ENCODE results near the gene ZNF273.
"Not testable (repeated sequence)": the region's sequence is repeated elsewhere in the genome, so short reads cannot be mapped to it uniquely, and the experiment has no call there.

The ZNF273 gene

DNA sequence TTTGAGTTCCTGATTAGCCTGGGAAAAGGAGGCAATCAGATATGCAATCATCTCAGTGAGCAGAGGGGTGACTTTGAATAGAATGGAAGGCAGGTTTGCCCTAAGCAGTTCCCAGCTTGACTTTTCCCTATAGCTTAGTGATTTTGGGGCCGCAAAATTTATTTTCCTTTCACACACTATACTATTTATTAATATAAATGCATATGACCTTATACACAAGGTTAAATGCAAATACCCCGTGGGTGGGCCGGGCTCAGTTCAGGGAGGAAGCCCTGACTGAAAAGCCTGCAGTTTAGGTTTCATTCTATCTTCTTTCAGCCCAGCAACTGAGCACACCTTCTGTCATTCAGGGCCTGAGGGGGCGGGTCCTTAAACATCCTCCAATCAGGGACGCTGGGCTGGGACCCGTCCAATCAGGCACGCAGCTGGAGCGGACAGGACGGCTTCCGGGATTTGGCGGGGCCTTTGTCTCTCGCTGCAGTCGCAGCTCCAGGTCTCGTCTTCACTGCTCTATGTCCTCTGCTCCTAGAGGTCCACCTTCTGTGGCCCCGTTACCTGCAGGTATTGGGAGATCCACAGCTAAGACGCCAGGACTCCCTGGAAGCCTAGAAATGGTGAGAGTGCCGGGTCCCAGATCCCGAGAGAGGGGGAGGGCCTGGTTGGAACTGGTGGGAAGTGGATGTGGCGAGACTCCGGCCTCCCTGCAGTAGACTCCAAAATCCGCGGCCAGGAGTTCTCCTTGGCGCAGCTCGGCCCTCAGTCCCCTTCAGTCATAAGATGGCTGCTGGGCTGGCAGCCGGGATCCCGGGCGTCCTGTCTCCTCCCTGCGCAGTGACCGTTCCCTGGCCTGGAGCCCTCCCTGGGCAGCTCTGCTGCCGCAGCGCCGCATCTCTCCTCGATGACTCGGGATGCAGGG is at the start of gene ZNF273:
TSS of gene ZNF273 (plus strand) at position 468 of the 916 bp plus-strand sequence. CDS start at position 513, 45 bp downstream.
- DNase-seq: peak; percentile 60

DNA sequence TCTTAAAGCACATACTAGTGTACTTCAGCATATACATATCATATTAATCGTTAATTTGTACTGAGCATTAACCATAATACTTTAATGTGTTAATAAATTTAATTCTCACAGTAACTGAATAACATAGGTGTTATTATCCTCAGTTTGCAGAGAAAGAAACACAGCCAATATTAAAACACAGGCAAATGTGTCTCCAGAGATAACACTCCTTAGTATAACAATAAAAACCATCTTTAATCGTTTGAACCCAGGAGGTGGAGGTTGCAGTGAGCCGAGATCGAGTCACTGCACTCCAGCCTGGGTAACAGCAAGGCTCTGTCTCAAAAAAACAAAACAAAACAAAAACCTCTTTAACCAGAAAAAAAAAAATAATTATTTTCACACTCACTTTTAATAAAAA is 49.4 kb upstream of the ZNF273 start:
- DNase-seq: no peak

DNA sequence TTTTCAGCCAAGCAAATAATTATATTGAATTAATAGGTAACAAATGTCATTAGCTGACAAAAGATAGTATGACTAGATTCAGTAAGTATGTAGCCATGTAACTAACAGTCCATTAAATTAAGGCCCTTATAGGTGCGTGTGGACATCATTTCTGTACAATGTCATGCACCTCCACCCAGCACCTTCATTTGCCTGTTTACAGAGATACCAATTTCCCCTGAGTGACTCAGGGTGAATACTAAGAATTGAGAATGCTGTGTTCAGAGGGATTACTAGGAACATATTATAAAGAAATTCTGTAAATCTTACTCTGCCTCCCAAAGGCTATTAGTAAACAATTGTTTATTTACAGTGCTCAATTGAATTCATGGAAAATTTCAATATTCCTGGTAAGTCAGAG is 48.1 kb upstream of the ZNF273 start:
- DNase-seq: no peak

DNA sequence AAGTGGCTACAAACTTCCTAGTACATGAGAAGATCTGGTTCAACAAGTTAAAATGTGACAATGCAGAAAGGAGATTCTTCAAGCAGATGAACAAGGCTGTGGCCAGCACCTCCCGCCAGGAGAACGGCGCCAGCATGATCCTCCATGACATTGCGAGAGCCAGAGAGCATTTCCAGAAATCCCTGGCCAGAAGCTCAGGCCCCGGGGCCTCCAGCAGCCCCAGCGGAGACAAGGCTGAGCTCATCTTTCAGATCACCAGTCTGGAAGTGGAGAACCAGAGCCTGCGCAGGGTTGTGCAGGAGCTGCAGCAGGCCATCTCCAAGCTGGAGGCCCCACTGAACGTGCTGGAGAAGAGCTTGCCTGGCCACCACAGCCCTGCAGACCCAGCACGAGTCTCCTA is 40.1 kb upstream of the ZNF273 start:
- no peak for DNase-seq

DNA sequence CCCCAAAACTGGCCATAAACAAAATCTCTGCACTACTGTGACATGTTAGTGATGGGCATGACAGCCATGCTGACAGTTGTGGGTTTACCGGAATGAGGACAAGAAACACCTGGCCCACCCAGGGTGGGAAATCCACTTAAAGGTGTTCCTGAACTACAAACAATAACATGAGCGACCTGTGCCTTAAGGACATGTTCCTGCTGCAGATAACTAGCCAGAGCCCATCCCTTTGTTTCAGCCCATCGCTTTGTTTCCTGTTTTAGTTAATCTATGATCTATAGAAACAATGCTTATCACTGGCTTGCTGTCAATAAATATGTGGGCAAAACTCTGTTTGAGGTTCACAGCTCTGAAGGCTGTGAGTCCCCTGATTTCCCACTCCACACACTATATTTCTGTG is 39.5 kb upstream of the ZNF273 start:
- not testable (repeated sequence) for DNase-seq

DNA sequence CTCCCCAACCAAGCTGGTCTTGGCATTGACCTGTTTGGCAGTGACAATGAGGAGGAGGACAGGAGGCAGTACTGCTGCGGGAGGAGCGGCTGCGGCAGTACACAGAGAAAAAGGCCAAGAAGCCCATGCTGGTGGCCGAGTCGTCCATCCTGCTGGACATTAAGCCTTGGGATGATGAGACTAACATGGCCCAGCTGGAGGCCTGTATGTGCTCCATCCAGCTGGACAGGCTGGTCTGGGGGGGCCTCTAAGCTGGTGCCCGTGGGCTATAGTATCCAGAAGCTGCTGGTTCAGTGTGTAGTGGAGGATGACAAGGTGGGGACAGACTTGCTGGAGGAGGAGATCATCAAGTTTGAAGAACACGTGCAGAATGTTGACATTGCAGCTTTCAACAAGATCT is 39.1 kb upstream of the ZNF273 start:
- DNase-seq: no peak

DNA sequence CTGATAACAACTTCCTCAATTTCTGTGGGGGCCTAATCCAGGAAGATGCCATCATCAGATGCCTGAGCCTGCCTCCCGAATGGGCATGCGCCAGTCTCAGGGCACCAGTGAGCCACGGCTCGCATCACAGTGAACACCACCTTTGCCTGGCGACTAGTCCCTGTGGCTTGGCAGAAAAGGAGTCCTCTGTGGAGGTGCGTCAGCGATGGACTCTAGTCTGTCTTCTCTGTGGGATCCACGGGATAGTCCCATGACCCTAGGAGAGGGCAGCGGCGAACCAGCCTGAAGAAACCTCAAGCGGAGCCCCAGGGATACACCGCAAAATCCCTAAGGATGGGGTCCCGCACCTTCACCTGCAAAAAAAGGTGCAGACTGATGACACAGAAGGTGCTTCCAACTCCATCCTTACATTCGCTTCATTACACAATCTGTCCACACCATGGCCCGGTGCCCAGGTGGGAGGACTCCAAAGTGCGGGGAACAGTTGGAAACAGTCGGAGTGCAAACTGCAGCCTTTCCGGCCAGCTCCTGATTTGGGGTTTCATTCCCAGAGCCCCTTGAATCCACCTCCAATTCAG is 35.1 kb upstream of the ZNF273 start:
- DNase-seq: no peak

DNA sequence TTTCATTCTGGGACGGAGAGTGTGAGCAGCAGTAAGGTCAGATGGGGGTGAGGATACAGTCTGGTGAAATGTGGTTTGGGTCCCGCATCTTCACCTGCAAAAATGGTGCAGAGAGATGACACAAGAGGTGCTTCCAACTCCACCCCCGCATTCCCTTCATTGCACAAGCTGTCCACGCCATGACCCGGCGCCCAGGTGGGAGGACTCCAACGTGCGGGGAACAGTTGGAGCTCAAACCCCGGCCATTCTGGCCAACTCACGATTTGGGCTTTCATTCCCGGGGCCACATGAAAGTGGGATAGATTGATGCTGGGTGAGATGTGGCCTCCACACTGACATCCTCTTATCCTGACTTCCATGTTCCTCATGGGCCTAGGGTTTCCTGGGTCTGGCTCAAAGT is 34.6 kb upstream of the ZNF273 start:
- DNase-seq: no peak

DNA sequence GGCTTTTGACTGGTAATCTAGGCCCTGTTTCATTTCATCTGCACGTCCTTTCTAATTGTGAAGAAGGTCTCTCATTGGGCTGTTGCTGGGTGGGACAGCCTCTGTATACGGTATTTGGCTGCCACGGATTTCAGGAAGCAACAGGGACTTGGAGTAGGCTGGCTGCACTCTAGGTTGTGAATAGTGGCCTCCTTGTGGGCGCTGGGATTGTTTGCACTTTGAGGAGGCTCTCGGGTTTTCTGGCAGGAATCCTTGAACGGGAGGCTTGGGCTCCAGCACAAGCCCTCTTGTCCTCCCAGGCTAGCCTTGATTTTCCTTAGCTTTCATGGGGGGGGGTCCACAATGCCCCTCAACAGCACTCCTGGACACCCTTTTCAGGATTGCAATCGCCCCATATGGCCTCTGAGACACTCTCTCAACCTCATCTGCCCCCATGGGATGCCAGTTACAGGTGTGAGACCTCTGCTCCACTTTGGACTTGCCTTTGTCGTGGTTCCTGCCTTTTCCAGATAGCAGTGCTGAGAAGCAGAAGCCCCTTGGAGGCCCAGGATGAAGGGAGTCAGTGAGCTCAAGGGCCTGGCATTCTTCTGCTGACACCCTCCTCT is 33.9 kb upstream of the ZNF273 start:
- no peak for DNase-seq

DNA sequence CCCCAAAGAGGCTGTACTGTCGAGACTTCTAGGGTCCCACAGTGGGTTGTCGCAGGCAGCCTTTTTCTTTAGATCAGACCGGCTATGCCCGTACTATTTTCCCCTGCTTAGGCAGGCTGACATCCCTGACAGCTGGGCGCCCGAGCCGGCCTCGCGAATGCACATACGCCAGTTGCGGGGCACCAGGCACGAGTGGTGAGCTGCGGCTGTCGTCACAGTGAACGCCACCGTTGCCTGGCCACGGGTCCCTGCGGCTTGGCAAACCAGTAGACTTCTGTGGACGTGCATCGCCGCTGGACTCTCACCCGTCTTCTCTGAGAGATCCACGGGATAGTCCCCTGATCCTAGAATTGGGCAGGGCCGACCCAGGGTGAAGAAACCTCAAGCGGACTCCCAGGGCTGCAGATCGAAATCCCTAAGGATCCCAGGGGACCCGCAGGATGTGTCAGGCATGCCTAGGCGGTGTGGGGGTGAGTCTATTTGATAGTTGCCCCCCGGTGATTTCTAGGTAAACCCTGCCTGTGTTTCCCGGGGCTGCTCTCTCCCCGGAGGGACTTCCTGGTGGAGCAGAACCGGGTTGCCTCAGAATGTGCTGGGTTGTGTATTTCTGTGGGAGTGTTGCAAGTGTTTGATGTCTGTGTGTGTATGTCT is 33.0 kb upstream of the ZNF273 start:
- no peak for DNase-seq

DNA sequence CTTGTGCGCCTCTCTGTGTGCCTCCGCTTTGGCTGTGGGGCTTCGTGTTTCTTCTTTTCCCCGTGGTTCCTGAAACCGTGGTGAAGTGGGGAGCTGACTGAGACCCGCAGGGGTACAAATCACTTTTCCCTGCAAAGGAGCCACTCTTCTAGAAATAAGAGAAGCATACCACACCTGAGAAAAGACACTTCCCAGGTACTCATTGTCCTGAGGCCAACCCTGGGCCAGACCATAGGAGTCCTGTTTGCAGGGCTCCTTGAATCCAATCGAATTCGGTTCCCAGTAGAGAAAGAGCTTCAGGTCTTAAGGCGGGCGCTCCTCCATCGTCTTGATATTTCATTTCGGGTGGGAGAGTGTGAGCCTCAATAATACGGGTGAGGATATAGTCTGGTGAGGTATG is 32.4 kb upstream of the ZNF273 start:
- DNase-seq: no peak

DNA sequence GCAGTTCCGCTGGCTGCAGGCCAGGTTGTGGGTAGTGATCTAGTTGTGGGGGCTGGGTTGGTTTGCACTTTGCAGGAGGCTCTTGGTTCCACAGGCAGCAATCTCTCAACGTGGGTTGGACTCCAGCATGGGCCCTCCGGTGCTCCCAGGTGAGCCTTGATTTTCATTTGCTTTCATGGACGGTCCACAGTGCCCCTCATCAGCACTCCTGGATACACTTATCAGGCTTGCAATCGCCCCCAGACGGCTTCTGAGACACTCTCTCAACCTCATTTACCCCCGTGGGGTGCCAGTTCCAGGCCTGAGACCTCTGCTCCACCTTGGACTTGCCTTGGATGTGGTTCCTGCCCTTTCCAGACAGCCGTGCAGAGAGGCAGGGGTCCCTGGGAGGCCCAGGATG is 31.3 kb upstream of the ZNF273 start:
- DNase-seq: no peak

DNA sequence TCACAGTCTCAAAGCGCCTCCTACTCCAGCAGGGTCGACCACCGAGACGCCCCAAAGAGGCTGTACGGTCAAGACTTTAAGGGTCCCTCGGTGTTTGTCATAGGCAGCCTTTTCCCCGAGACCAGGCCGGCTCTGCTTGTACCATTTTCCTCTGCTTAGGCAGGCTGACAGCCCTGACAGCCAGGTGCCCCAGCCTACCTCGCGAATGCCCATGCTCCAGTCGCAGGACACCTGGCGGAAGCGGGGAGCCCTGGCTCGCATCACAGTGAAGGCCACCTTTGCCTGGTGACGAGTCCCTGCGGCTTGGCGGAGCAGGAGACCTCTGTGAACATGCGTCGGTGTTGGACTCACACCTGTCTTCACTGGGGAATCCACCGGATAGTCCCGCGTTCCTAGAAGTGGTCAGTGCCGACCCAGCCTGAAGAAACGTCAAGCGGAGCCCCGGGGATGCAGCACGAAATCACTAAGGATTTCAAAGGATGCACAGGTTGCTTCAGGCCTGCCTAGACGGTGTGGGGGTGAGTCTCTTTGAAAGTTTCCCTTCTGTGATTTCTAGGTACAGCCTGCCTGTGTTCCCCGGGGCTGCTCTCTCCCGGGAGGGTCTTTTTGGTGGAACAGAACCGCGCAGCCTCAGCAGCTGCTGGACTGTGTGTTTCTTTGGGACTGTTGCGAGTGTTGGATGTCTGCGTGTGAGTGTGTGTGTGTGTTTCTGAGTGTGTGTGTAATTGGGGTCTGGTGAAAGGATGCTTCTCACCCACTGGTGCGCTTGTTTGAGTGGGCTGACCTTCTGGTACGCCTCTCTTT is 30.5 kb upstream of the ZNF273 start:
- DNase-seq: no peak

DNA sequence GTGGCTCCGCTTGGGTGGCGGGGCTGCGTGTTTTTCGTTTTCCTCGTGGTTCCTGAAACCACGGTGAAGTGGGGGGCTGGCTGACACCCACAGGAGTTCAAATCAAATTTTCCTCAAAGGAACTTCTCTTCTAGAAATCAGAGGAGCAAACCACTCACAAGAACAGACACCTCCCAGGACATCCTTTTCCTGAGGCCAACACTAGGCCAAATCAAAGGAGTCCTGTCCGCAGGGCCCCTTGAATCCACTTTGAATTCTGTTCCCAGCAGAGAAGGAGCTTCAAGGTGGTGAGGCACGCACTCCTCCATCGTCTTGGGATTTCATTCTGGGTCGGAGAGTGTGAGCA is 29.9 kb upstream of the ZNF273 start:
- no peak for DNase-seq

DNA sequence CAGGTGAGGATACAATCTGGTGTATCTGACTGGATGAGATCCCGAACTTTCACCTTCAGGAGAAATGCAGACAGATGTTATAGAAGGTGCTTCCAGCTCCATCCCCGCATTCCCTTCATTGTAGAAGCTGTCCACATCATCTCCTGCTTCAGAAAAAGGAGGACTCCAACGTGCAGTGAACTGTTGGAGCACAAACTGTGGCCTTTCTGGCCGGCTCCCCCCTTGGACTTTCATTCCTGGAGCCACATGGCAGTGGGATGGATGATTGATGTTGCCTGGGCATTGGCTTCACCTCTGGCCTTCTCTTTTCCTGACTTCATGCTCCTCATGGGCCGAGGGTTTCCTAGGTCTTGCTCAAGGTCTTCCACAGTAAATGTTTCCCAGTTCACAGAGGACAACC is 29.6 kb upstream of the ZNF273 start:
- DNase-seq: no peak

DNA sequence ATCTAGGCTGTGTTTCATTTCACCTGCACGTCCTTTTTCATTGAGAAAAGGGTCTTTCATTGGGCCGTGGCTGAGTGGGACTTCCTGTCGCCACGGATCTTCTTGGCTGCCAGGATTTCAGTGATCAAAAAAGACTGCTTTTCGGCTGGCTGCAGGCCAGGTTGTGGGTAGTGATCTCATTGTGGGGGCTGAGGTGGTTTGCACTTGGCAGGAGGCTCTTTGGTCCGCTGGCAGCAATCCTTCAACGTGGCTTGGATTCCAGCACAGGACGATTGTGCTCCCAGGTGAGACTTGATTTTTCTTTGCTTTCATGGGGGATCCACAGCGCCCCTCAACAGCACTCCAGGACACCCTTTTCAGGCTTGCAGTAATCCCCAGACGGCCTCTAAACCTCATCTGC is 29.0 kb upstream of the ZNF273 start:
- DNase-seq: no peak

DNA sequence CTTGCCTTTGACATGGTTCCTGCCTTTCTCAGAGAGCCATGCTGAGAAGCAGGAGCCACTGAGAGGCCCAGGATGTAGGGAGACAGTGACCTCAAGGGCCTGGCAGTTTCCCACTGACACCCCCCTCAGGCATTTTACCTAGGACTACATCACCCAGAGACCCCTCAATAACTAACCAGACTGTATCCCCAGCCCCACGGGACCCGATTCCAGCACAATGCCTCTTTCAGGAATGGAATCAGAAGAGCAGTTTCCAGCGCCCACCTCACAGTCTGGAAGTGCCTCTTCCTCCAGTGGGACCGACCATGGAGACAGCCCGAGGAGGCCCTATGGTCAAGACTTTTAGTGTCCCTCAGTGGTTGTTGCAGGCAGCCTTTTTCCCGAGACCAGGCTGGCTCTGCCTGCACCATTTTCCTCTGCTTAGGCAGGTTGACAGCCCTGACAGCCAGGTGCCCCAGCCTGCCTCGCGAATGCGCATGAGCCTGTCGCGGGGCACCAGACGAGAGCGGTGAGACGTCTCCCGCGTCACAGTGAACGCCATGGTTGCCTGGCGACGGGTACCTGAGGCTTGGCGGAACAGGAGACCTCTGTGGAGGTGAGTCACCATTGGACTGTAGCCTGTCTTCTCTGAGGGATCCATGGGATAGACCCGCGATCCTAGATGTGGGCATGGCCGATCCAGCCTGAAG is 28.4 kb upstream of the ZNF273 start:
- no peak for DNase-seq

DNA sequence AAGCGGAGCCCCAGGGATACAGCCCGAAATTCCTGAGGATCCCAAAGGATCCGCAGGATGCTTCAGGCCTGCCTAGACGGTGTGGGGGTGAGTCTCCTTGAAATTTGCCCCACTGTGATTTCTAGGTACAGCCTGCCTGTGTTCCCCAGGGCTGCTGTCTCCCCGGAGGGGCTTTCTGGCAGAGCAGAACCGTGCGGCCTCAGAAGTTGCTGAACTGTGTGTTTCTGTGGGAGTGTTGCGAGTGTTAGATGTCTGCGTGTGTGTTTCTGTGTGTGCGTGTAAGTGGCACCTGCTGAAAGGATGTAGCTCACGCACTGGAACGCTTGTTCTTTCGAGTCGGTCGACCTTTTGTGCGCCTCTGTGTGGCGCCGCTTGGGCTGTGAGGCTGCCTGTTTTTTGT is 27.8 kb upstream of the ZNF273 start:
- no peak for DNase-seq

DNA sequence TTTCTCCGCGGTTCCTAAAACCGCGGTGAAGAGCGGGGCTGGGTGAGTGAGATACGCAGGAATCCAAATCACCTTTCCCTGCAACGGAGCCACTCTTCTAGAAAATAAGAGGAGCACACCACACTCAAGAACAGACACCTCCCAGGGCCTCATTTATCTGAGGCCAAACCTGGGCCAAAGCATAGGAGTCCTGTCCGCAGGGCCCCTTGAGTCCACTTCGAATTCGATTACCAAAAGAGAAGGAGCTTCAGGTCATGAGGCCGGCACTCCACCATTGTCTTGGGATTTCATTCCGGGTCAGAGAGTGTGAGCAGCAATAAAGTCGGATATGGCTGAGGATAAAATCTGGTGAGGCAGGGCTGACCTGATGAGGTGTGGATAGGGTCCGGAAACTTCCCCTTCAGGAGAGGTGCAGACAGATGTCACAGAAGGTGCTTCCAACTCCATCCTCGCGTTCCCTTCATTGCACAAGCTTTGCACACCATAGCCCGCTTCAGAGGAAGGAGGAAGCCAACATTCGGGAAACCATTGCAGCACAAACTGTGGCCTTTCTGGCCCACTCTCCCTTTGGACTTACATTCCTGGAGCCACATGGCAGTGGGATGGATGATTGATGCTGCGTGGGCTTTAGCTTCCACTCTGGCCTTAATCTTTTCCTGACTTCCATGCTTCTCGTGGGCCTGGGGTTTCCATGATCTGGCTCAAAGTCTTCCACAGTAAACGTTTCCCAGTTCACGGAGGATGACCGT is 27.2 kb upstream of the ZNF273 start:
- no peak for DNase-seq

DNA sequence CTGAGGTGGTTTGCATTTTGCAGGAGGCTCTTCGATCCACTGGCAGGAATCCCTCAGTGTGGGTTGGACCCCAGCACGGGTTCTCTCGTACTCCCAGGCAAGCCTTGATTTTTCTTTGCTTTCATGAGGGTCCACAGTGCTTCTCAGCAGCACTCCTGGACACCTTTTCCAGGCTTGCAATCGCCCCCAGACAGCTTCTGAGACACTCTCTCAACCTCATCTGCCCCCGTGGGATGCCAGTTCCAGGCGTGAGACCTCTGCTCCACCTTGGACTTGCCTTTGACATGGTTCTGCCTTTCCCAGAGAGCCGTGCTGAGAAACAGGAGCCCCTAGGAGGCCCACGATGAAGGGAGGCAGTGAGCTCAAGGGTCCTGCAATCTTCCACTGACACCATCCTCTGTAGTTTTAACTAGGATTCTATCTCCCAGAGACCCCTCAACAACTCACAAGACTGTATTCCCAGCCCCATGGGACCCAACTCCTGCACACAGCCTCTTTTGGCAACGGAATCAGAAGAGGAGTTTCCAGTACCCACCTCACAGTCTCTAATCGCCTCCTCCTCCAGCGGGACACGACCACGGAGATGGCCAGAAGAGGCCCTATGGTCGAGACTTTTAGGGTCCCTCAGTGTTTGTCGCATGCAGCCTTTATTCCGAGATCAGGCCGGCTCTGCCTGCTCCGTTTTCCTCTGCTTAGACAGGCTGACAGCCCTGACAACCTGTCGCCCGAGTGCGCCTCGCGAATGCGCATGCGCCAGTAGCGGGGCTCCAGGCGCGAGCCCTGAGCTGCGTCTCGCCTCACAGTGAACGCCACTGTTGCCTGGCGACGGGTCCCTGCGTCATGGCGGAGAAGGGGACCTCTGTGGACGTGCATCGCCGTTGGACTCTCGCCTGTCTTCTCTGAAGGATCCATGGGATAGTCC is 26.0 kb upstream of the ZNF273 start:
- DNase-seq: peak; percentile 46

All from NCI-H1417 treated with DMSO at 0.1 percent for 48 hours (cell line).